Natural killer cell (primary cell): Measurements from ENCODE around the gene OR10K2. TPM values are rescaled to one million over a fixed set of nuclear protein-coding genes. Genes with fewer than 3 reads are reported as not detected.

Experiments used
- ATAC-seq, 3 donors: fragments of 150-1000 bp in 2 of 3; fragments of 200-7000 bp in 1 of 3; cut with Tn5 transposase; 1 replicate in 1 of 3; 2 replicates in 2 of 3; pipeline ENCODE4 v1.10.0; 2021; ENCODE audit warnings: mild to moderate bottlenecking in 2 of 3, moderate library complexity in 2 of 3
- DNase-seq, 2 donors: peaks; one replicate each; pipeline versions ENCODE4 v3.0.0 to v3.0.0-alpha.2; 2013 to 2021; ENCODE audit warnings: mixed read lengths in 1 of 2
- H3K27ac ChIP-seq: one replicate; pipeline ENCODE4 v1.5.1; 2013; ENCODE audit warnings: mild to moderate bottlenecking, low read length
- H3K27me3 ChIP-seq: one replicate; pipeline ENCODE4 v1.6.1; 2013; ENCODE audit warnings: low read length; ENCODE audit not compliant: control insufficient read depth, insufficient read depth
- H3K36me3 ChIP-seq: one replicate; pipeline ENCODE4 v1.6.1; 2013; ENCODE audit warnings: low read length; ENCODE audit not compliant: control insufficient read depth, insufficient read depth
- H3K4me1 ChIP-seq: one replicate; pipeline ENCODE4 v1.6.1; 2013; ENCODE audit warnings: low read length; ENCODE audit not compliant: control insufficient read depth, insufficient read depth
- H3K4me3 ChIP-seq: one replicate; pipeline ENCODE4 v1.5.1; 2013; ENCODE audit warnings: low read length
- H3K9me3 ChIP-seq: one replicate; pipeline ENCODE4 v1.6.1; 2013; ENCODE audit warnings: low read length; ENCODE audit not compliant: control insufficient read depth, insufficient read depth
- H3K27ac Mint-ChIP-seq, 2 donors: one replicate each; pipeline ENCODE4 v1.8.0; 2022; ENCODE audit warnings: mild to moderate bottlenecking in 2 of 2, mixed read lengths in 2 of 2, moderate library complexity in 1 of 2
- H3K27me3 Mint-ChIP-seq, 2 donors: one replicate each; pipeline ENCODE4 v1.8.0; 2022; ENCODE audit warnings: low read depth in 2 of 2, mixed read lengths in 2 of 2
- H3K36me3 Mint-ChIP-seq: one replicate; pipeline ENCODE4 v1.8.0; 2022; ENCODE audit warnings: mixed read lengths
- H3K4me1 Mint-ChIP-seq, 2 donors: one replicate each; pipeline ENCODE4 v1.8.0; 2022; ENCODE audit warnings: mixed read lengths in 2 of 2
- H3K4me3 Mint-ChIP-seq: one replicate; pipeline ENCODE4 v1.8.0; 2022; ENCODE audit warnings: mild to moderate bottlenecking, moderate library complexity, mixed read lengths
- H3K9me3 Mint-ChIP-seq, 2 donors: one replicate each; pipeline ENCODE4 v1.8.0; 2022; ENCODE audit warnings: mixed read lengths in 2 of 2
- WGBS: methylation state at CpG from one replicate; pipeline ENCODE4 v1.1.7; 2013; ENCODE audit warnings: missing lambda C conversion rate; ENCODE audit not compliant: insufficient coverage; 5-methylcytosine and 5-hydroxymethylcytosine counted together
- intact Hi-C: fragments of 100-400 bp; cut with micrococcal nuclease; formaldehyde crosslinking; loops from one replicate; pipeline ENCODE4 v1.14.2; 2022
- total RNA-seq, 4 donors: library from RNA; stranded (reverse); fragments of 120-200 nt in 1 of 4; gene quantifications; one replicate each; pipeline versions ENCODE4 v1.2.3 to v1.2.4, GENCODE V29; 2013 to 2022
- TF ChIP-seq, protein P1 (sequence below): fragments of 200-600 bp; IDR thresholded peaks from one replicate; pipeline ENCODE4 v1.8.0; 2022; ENCODE audit warnings: antibody characterized with exemption

Gene OR10K2
- total RNA-seq, 3 donors from 2014 or later (not counting 1 experiment from before 2014, with no cell fraction given), result not detected

DNA sequence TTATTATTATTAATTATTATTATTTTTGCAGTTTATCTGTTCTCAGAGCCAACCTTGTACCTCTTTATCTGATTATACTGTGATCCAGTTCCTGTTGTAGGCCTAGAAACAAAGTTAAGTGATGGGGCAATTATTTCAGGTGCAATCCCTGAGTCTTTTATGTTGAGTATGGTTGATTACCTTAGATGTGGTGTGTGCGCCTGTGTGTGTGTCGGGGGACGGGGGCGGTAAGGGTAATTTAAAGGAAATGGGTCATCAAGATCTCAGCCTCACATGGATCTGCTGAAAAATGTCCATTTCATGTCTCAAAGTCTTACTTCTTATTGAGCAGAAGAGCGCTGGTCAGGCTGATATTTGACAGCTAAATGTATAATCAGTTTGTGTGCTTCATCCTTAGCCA lies 18.9 kb downstream of the OR10K2 start:
- TF ChIP-seq, protein P1, sequence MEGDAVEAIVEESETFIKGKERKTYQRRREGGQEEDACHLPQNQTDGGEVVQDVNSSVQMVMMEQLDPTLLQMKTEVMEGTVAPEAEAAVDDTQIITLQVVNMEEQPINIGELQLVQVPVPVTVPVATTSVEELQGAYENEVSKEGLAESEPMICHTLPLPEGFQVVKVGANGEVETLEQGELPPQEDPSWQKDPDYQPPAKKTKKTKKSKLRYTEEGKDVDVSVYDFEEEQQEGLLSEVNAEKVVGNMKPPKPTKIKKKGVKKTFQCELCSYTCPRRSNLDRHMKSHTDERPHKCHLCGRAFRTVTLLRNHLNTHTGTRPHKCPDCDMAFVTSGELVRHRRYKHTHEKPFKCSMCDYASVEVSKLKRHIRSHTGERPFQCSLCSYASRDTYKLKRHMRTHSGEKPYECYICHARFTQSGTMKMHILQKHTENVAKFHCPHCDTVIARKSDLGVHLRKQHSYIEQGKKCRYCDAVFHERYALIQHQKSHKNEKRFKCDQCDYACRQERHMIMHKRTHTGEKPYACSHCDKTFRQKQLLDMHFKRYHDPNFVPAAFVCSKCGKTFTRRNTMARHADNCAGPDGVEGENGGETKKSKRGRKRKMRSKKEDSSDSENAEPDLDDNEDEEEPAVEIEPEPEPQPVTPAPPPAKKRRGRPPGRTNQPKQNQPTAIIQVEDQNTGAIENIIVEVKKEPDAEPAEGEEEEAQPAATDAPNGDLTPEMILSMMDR, result no peak
- H3K9me3 Mint-ChIP-seq, result no peaks in the 10 kb centered on the region
- H3K36me3 Mint-ChIP-seq, result no peaks in the 10 kb centered on the region
- 56% methylated on average over 5 of the region's 5 CpGs for WGBS
- H3K4me3 ChIP-seq, result no peak overlapping the region
- peaks cover 7% of the 10 kb centered on the region for H3K27me3 ChIP-seq
- H3K27ac Mint-ChIP-seq, result no peak overlapping the region
- no peak overlapping the region for H3K4me3 Mint-ChIP-seq
- H3K27me3 Mint-ChIP-seq, result peaks cover 21 to 58% of the 10 kb centered on the region in 2 donors
- ATAC-seq (no peak), DNase-seq (no peak)
- no peaks in the 10 kb centered on the region for H3K4me1 Mint-ChIP-seq
- H3K36me3 ChIP-seq, result no peaks in the 10 kb centered on the region
- intact Hi-C loops, result no loop called here
- H3K27ac ChIP-seq, result no peak overlapping the region
- no peaks in the 10 kb centered on the region for H3K4me1 ChIP-seq
- no peaks in the 10 kb centered on the region for H3K9me3 ChIP-seq

DNA sequence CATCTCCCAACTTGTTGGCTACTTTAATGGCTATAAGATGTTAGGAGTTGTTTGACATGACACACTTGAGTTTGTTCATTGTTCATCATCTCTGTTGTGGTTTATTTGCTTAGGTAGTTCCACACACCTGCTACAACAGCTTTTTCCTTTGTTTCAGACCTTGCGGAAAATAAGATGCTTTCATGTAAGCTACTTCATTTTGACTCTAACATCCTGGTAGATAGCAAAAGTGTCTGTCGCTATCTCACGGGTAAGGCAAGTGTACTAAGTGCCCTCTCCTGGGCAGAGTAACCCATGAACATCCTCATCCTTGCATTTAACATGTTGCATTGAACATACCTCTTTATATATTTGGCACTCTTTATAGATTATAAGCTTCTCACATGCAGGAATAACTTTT lies 25.2 kb downstream of the OR10K2 start:
- no peak overlapping the region for H3K27ac Mint-ChIP-seq
- H3K36me3 Mint-ChIP-seq, result no peaks in the 10 kb centered on the region
- no peak overlapping the region for H3K27ac ChIP-seq
- peaks cover 5 to 6% of the 10 kb centered on the region in 2 donors for H3K4me1 Mint-ChIP-seq
- peaks cover 33 to 74% of the 10 kb centered on the region in 2 donors for H3K27me3 Mint-ChIP-seq
- DNase-seq (no peak), ATAC-seq (no peak)
- no peaks in the 10 kb centered on the region for H3K36me3 ChIP-seq
- no peak overlapping the region for H3K4me3 ChIP-seq
- WGBS, result 73% methylated on average over 3 of the region's 3 CpGs
- H3K4me1 ChIP-seq, result no peaks in the 10 kb centered on the region
- no peaks in the 10 kb centered on the region for H3K9me3 Mint-ChIP-seq
- TF ChIP-seq, protein P1, result no peak
- H3K27me3 ChIP-seq, result peaks cover 11% of the 10 kb centered on the region
- no peaks in the 10 kb centered on the region for H3K9me3 ChIP-seq
- intact Hi-C loops, result no loop called here
- H3K4me3 Mint-ChIP-seq, result no peak overlapping the region

DNA sequence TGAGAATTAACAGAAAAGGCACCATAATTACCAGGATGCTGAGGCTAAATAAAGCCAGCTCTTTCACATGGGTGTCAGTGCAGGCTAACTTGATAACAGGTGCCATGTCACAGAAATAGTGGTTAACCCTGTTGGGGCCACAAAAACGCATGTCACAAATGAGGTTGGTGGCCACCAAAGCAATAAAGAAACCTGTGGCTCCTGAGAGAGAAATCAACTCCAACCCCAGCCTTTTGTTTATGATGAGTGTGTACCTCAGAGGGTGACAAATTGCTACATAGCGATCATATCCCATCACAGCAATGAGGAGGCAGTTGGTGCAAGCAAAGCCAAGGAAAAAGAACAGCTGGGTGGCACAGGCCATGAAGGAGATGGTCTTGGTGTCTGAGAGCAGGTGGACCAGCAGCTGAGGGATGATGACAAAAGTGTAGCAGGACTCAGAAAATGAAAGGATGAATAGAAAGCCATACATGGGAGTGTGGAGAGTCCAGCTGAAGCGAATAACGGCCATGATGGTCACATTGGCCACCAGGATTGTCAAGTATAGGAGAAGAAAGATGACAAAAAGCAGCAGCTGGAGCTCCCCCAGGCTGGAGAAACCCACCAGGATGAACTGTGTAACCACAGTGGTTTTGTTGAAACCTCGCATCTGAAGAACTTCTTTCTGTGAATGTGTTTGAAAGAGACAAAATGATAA lies 27.1 kb downstream of the OR10K2 start, which contains the start of gene OR10T2:
TSS of gene OR10T2 (minus strand) at position 649 of the 697 bp plus-strand sequence. CDS start at position 649, 0 bp downstream.
- peak in 1 of 3 donors; percentile 7 for ATAC-seq
- 48% methylated on average over 4 of the region's 5 CpGs for WGBS

More for the DNA sequence above, 27.1 kb downstream of the OR10K2 start, which contains the start of gene OR10T2:
- H3K27ac Mint-ChIP-seq, result no peak within 1 kb of the TSS
- Histone ChIP-seq H3K4me3 (no peak within 1 kb of the TSS), H3K36me3 (no peaks in the 10 kb centered on the region), H3K9me3 (no peaks in the 10 kb centered on the region), H3K27me3 (peaks cover 8% of the 10 kb centered on the region), H3K4me1 (no peaks in the 10 kb centered on the region), H3K27ac (no peak within 1 kb of the TSS)
- peaks cover 25 to 65% of the 10 kb centered on the region in 2 donors for H3K27me3 Mint-ChIP-seq
- intact Hi-C loops, result no loop called here
- TF ChIP-seq, protein P1, result no peak
- H3K4me3 Mint-ChIP-seq, result no peak within 1 kb of the TSS
- no peak for DNase-seq
- no peaks in the 10 kb centered on the region for H3K36me3 Mint-ChIP-seq
- no peaks in the 10 kb centered on the region for H3K9me3 Mint-ChIP-seq
- peaks cover 5 to 6% of the 10 kb centered on the region in 2 donors for H3K4me1 Mint-ChIP-seq
